Measurements from ENCODE around the gene OR2D2.
"Not testable (repeated sequence)": the region's sequence is repeated elsewhere in the genome, so short reads cannot be mapped to it uniquely, and the experiment has no call there.

Gene OR2D2

GRCh38 chr11:6876325-6876724, 16.0 kb downstream of the OR2D2 start, which contains the start of gene OR10A4:
Gene OR10A4 (plus strand): TSS chr11:6876625. CDS start chr11:6876648, 23 bp downstream.
- DNase-seq = no peak

- no peak for DNase-seq
Measured at GRCh38 chr11:6875761-6876160, 16.5 kb downstream of the OR2D2 start.

- no peak for DNase-seq
Measured at GRCh38 chr11:6871278-6871677, 21.0 kb downstream of the OR2D2 start.

DNA sequence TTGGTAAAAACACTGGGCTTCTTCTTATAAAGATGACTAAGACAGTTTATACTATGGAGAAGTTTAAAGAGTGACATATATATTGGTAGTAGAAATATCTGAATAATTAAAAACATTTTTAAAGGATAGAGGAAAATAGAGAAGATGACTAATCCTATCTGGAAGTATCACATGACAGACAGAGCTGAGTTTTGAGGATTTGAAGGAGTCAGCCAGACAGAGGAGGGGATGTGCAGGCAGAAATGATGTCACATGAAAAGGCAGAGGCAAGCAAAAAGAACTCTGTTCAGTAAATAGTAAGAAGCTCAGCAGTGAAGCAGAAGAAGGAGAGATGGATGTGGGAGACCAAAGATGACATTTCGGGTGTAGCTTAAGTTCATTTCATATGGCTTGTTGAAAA, 27.9 kb downstream of the OR2D2 start:
- DNase-seq = no peak

DNA sequence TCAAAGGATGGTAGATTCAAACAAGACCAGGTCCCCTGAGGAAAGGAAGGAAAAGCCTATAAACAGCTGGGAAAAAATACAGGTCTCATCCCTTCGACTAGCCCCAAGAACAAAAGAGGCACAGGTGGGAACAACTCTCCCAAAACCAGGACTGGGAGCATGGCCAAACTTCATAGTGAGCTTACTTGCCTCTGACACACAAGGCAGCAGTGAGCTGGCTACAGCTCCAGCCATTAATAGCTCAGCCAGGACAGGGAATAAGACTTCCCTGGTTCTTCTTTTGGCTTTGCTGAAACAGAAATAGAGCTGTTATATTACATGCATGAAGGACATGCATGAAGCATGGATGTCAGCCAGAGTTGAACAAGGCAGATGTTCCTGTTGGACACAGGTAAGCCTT, 29.3 kb downstream of the OR2D2 start, which contains the start of gene OR10A2:
Gene OR10A2 (plus strand): TSS at position 97 of the 400 bp plus-strand sequence. CDS start 6,698 bp downstream, outside the sequence.
- DNase-seq = no peak

GRCh38 chr11:6856871-6857270, 35.4 kb downstream of the OR2D2 start:
- no peak for DNase-seq

- DNase-seq = no peak
Measured at GRCh38 chr11:6855971-6856541, 36.2 kb downstream of the OR2D2 start.

DNA sequence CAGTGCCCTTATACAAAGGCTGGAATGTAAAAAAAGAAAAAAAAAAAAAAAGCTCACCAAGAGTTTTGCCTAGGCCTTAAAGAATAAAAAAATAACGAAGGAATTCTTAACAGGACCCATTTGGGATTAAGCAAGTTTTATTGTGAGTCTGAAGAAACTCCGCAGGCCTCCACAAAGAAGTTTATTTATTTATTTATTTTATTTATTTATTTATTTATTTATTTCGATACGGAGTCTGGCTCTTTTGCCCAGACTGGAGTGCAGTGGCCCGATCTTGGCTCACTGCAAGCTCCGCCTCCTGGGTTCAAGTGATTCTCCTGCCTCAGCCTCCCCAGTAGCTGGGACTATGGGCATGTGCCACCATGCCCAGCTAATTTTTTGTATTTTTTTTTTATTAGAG, 37.5 kb downstream of the OR2D2 start:
- DNase-seq = not testable (repeated sequence)

GRCh38 chr11:6850526-6850925, 41.8 kb downstream of the OR2D2 start:
- no peak for DNase-seq

GRCh38 chr11:6845383-6845782, 46.9 kb downstream of the OR2D2 start, which contains the start of gene OR10A5:
Gene OR10A5 (plus strand): TSS chr11:6845683. CDS start chr11:6845683, 0 bp downstream.
- no peak for DNase-seq

- DNase-seq = no peak
Measured at GRCh38 chr11:6844356-6844755, 47.9 kb downstream of the OR2D2 start.

GRCh38 chr11:6843670-6844069, 48.6 kb downstream of the OR2D2 start:
- no peak for DNase-seq

DNA sequence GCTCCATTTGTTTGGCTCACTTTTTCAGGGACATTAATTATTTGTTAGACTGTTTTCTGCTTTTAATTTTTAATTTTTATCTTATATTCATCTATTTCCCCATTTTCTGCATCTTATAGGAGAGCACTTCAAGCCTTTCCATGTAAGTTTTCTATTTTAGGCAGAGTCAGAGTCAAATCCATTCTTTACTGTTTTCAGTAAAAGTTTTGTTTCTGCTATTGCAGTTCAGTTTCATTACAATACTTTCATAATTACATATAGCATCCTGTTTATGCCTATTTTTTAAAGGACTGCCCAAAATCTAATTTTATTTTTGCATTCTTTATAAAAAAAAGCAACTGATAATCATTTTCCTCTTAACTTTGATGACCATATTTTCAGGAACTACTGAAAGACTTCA, 50.6 kb downstream of the OR2D2 start:
- no peak for DNase-seq

Measured in SIG-M5 (cell line).